ENCODE measurements around the gene SYNCRIP. TPM values are rescaled to one million over a fixed set of nuclear protein-coding genes. Genes with fewer than 3 reads are reported as not detected.

The SYNCRIP gene
- total and polyA plus RNA-seq, 4 donors: 27.8 to 41.7 (median 30.4) TPM

DNA sequence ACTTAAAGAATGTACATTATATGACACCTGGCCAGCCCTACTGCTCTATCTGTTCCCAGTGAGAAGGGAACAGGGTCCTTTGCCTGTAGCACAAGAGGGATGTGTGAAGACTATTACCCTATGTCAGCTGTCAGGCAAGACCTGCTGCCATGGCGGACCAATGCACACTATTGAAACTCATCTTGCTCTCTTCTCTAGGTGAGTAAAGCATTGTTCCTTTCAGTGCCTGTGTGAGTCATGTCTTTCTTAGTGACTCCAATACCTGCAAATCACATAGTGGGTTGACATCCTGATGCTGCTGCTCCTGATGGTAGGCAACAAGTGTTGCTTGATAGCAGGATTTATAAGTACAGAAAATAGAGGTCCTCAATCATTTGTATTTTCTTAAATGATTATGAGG lies 48.8 kb upstream of the SYNCRIP start:
- 97% methylated on average over 1 of the region's 1 CpG for WGBS
- TF ChIP-seq NR2F2 (IDR thresholded peaks at IDR 0.05) (no peak), EGR1 (IDR thresholded peaks at IDR 0.05; ENCODE audit: low read depth in 2 of 2) (no peak)

DNA sequence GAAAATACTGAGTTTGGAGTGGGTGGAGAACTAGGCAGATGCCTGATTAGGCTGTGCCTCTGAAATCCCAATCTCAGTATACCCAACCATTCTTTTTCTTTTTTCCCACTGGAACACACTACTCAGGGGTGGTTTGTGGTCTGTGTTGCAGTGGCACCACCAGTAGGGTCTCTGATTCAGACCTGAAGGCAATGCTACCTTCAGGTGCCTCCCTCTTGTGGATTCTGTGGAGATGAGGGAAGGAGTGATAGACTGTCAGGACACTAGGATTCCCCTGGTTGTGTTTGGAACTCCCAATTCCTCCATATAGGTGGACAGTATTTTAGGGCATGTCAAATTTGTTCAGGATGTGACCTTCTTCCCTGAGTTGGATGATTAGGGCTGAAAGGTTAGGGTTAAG lies 47.4 kb upstream of the SYNCRIP start:
- no peak overlapping the region for H3K9ac ChIP-seq (ENCODE audit: low read depth in 1 of 2, low read length in 2 of 2)
- no peaks in the 10 kb centered on the region for H3K36me3 ChIP-seq (ENCODE audit: control insufficient read depth in 4 of 4, insufficient read depth in 3 of 4, low read depth in 1 of 4, low read length in 3 of 4)
- no peak overlapping the region for H3K27ac ChIP-seq (ENCODE audit: low read depth in 1 of 2, low read length in 2 of 2)
- no peak overlapping the region for H3K4me3 ChIP-seq (ENCODE audit: low read depth in 1 of 3, low read length in 3 of 3)
- H3K9me3 ChIP-seq (ENCODE audit: control insufficient read depth in 4 of 4, low read length in 3 of 4): no peaks in the 10 kb centered on the region
- no peaks in the 10 kb centered on the region for H3K27me3 ChIP-seq (ENCODE audit: control insufficient read depth in 4 of 4, insufficient read depth in 4 of 4, low read length in 3 of 4)
- no peak for TF ChIP-seq CTCF (IDR thresholded peaks at IDR 0.05; ENCODE audit: low read depth, low read length, missing input control)
- H3K4me1 ChIP-seq (ENCODE audit: control insufficient read depth in 4 of 4, insufficient read depth in 4 of 4, low read length in 3 of 4): no peaks in the 10 kb centered on the region
- no peak for DNase-seq (ENCODE audit: low spot score)

More for the DNA sequence above, 48.8 kb upstream of the SYNCRIP start:
- Histone ChIP-seq H3K9ac (ENCODE audit: low read depth in 1 of 2, low read length in 2 of 2) (no peak overlapping the region), H3K27ac (ENCODE audit: low read depth in 1 of 2, low read length in 2 of 2) (no peak overlapping the region), H3K4me3 (ENCODE audit: low read depth in 1 of 3, low read length in 3 of 3) (no peak overlapping the region), H3K4me1 (ENCODE audit: control insufficient read depth in 4 of 4, insufficient read depth in 4 of 4, low read length in 3 of 4) (no peaks in the 10 kb centered on the region), H3K27me3 (ENCODE audit: control insufficient read depth in 4 of 4, insufficient read depth in 4 of 4, low read length in 3 of 4) (no peaks in the 10 kb centered on the region), H3K36me3 (ENCODE audit: control insufficient read depth in 4 of 4, insufficient read depth in 3 of 4, low read depth in 1 of 4, low read length in 3 of 4) (no peaks in the 10 kb centered on the region), H3K9me3 (ENCODE audit: control insufficient read depth in 4 of 4, low read length in 3 of 4) (no peaks in the 10 kb centered on the region)
- DNase-seq (ENCODE audit: low spot score): no peak

DNA sequence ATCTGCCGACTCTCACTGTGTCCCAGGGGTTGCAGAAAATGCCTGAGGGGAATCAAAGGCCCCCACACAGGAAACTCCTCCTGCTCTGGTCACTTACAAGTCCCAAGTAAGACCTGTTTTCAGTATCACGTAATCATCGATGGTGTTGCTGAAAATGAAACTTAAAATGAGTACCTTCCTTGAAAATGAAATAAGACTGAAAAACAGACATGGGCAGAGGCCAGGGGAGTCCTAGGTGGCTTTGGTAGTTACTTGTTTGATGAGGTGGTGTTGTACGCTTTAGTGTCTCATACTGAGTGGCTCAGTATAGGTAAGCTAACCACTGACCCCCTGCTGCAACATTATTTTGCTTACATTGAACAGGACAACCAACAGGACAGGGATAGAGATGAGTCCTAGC lies 43.0 kb upstream of the SYNCRIP start:
- Histone ChIP-seq H3K4me1 (ENCODE audit: control insufficient read depth in 4 of 4, insufficient read depth in 4 of 4, low read length in 3 of 4) (no peaks in the 10 kb centered on the region), H3K27me3 (ENCODE audit: control insufficient read depth in 4 of 4, insufficient read depth in 4 of 4, low read length in 3 of 4) (no peaks in the 10 kb centered on the region), H3K9me3 (ENCODE audit: control insufficient read depth in 4 of 4, low read length in 3 of 4) (no peaks in the 10 kb centered on the region), H3K36me3 (ENCODE audit: control insufficient read depth in 4 of 4, insufficient read depth in 3 of 4, low read depth in 1 of 4, low read length in 3 of 4) (no peaks in the 10 kb centered on the region), H3K27ac (ENCODE audit: low read depth in 1 of 2, low read length in 2 of 2) (no peak overlapping the region), H3K9ac (ENCODE audit: low read depth in 1 of 2, low read length in 2 of 2) (no peak overlapping the region), H3K4me3 (ENCODE audit: low read depth in 1 of 3, low read length in 3 of 3) (no peak overlapping the region)
- 88% methylated on average over 4 of the region's 4 CpGs for WGBS
- TF ChIP-seq JUND (IDR thresholded peaks at IDR 0.05) (no peak), CTCF (IDR thresholded peaks at IDR 0.05; ENCODE audit: low read depth, low read length, missing input control) (no peak), YY1 (IDR thresholded peaks at IDR 0.05) (no peak)
- TF ChIP-seq, protein P1, sequence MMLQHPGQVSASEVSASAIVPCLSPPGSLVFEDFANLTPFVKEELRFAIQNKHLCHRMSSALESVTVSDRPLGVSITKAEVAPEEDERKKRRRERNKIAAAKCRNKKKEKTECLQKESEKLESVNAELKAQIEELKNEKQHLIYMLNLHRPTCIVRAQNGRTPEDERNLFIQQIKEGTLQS (IDR thresholded peaks at IDR 0.05): no peak
- no peak for DNase-seq (ENCODE audit: low spot score)

- H3K27ac ChIP-seq (ENCODE audit: low read depth in 1 of 2, low read length in 2 of 2): no peak overlapping the region
- no peaks in the 10 kb centered on the region for H3K27me3 ChIP-seq (ENCODE audit: control insufficient read depth in 4 of 4, insufficient read depth in 4 of 4, low read length in 3 of 4)
- H3K4me1 ChIP-seq (ENCODE audit: control insufficient read depth in 4 of 4, insufficient read depth in 4 of 4, low read length in 3 of 4): no peaks in the 10 kb centered on the region
- H3K36me3 ChIP-seq (ENCODE audit: control insufficient read depth in 4 of 4, insufficient read depth in 3 of 4, low read depth in 1 of 4, low read length in 3 of 4): no peaks in the 10 kb centered on the region
- no peak for DNase-seq (ENCODE audit: low spot score)
- no peak overlapping the region for H3K4me3 ChIP-seq (ENCODE audit: low read depth in 1 of 3, low read length in 3 of 3)
- 95% methylated on average over 2 of the region's 2 CpGs for whole genome bisulfite sequencing
- no peaks in the 10 kb centered on the region for H3K9me3 ChIP-seq (ENCODE audit: control insufficient read depth in 4 of 4, low read length in 3 of 4)
- no peak overlapping the region for H3K9ac ChIP-seq (ENCODE audit: low read depth in 1 of 2, low read length in 2 of 2)
- no peak for TF ChIP-seq MAX (IDR thresholded peaks at IDR 0.05)
- TF ChIP-seq CTCF (IDR thresholded peaks at IDR 0.05; ENCODE audit: low read depth, low read length, missing input control): no peak
- TF ChIP-seq, protein P1 (IDR thresholded peaks at IDR 0.05): no peak
- TF ChIP-seq HNF4G (IDR thresholded peaks at IDR 0.05): no peak
- TF ChIP-seq TAF1 (conservative IDR thresholded peaks at IDR 0.05): no peak
- TF ChIP-seq NR2F2 (IDR thresholded peaks at IDR 0.05): no peak
- TF ChIP-seq SP1 (IDR thresholded peaks at IDR 0.05): no peak
- no peak for TF ChIP-seq GABPA (IDR thresholded peaks at IDR 0.05 in 1 of 2, conservative IDR thresholded peaks at IDR 0.05 in 1 of 2)
- no peak for TF ChIP-seq FOXA1 (IDR thresholded peaks at IDR 0.05)
- no peak for TF ChIP-seq HNF4A (conservative IDR thresholded peaks at IDR 0.05)
- TF ChIP-seq, protein P2, sequence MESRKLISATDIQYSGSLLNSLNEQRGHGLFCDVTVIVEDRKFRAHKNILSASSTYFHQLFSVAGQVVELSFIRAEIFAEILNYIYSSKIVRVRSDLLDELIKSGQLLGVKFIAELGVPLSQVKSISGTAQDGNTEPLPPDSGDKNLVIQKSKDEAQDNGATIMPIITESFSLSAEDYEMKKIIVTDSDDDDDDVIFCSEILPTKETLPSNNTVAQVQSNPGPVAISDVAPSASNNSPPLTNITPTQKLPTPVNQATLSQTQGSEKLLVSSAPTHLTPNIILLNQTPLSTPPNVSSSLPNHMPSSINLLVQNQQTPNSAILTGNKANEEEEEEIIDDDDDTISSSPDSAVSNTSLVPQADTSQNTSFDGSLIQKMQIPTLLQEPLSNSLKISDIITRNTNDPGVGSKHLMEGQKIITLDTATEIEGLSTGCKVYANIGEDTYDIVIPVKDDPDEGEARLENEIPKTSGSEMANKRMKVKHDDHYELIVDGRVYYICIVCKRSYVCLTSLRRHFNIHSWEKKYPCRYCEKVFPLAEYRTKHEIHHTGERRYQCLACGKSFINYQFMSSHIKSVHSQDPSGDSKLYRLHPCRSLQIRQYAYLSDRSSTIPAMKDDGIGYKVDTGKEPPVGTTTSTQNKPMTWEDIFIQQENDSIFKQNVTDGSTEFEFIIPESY (IDR thresholded peaks at IDR 0.05): no peak
- TF ChIP-seq RAD21 (IDR thresholded peaks at IDR 0.05): no peak
Observed at GRCh38 chr6:85684809-85685171, 42.1 kb upstream of the SYNCRIP start.

Measured in liver (tissue), 9 donors.